Calu3 (cell line): Measurements from ENCODE around the gene CHST9. TPM values are rescaled to one million over a fixed set of nuclear protein-coding genes. Genes with fewer than 3 reads are reported as not detected.

ENCODE experiments used
- BruUV-seq: library from RNA; stranded (reverse); fragments of 400-500 nt; replicated peaks from 2 replicates; lab custom pipeline; 2021; lab: Mats Ljungman, UMichigan
- CTCF ChIA-PET: fragments of 300-600 bp; sonication (Branson Sonifier 250); formaldehyde crosslinking; loops from one replicate; lab custom pipeline; 2022; ENCODE audit warnings: antibody characterized with exemption; lab: Charles Lee
- DNase-seq: peaks from one replicate; pipeline ENCODE4 v3.0.0; 2022
- H3K27ac Mint-ChIP-seq: one replicate; pipeline ENCODE4 v1.8.0; 2022; ENCODE audit warnings: mixed read lengths; ENCODE audit not compliant: unreplicated experiment
- H3K27me3 Mint-ChIP-seq: one replicate; pipeline ENCODE4 v1.8.0; 2022; ENCODE audit warnings: mixed read lengths; ENCODE audit not compliant: unreplicated experiment
- H3K36me3 Mint-ChIP-seq: one replicate; pipeline ENCODE4 v1.8.0; 2022; ENCODE audit warnings: mild to moderate bottlenecking, moderate library complexity, mixed read lengths; ENCODE audit not compliant: insufficient read depth, unreplicated experiment
- H3K4me1 Mint-ChIP-seq: one replicate; pipeline ENCODE4 v1.8.0; 2022; ENCODE audit warnings: mild to moderate bottlenecking, low read depth, mixed read lengths; ENCODE audit not compliant: unreplicated experiment
- H3K4me3 Mint-ChIP-seq: one replicate; pipeline ENCODE4 v1.8.0; 2022; ENCODE audit warnings: mild to moderate bottlenecking, low read depth, moderate library complexity, mixed read lengths; ENCODE audit not compliant: unreplicated experiment
- H3K9me3 Mint-ChIP-seq: one replicate; pipeline ENCODE4 v1.8.0; 2022; ENCODE audit warnings: low read depth, mixed read lengths; ENCODE audit not compliant: unreplicated experiment
- intact Hi-C: fragments of 100-400 bp; cut with micrococcal nuclease; formaldehyde crosslinking; loops from one replicate; pipeline ENCODE4 v1.10.0; 2022; ENCODE audit not compliant: unreplicated experiment
- total RNA-seq: library from RNA; stranded (reverse); gene quantifications from 2 replicates; pipeline ENCODE4 v1.2.3, GENCODE V29; 2022
- TF ChIP-seq, protein P1 (sequence below): fragments of 200-600 bp; IDR thresholded peaks from one replicate; pipeline ENCODE4 v1.8.0; 2022; ENCODE audit warnings: antibody characterized with exemption; ENCODE audit not compliant: unreplicated experiment

CHST9 gene
- total RNA-seq, 1 experiment from 2014 or later, result 56.9 TPM

DNA sequence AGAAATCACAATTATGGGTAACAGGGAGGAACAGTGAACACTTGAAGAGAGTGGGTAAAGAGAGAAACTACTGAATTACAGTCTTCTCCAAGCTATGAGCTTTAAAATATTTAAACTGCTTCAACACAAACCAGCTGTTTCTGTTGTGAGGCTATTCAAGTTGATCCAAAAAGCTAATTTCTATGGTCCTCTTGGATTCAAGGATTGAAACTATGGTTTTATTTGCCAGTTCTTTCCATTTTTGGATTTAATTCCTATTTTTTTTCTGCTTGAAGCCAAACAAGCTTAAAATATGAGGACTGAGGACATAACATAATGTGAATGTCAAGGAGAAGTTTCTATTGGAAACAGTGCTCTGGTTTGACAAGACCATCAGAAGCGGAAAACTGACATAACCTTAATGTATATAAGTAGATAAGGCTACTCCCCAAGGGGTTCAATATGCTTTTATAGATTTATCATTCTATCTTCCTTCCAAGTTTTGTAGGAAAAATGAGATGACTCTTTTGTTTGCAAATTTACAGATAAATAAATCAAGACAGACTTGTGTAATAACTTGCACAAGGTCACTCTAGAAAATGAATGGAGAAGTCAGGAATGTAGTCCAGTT, 258.9 kb downstream of the CHST9 start:
- Mint-ChIP-seq H3K27ac (no peak overlapping the region), H3K36me3 (peaks cover 8% of the 10 kb centered on the region), H3K9me3 (peaks cover 2% of the 10 kb centered on the region), H3K4me3 (no peak overlapping the region), H3K27me3 (no peaks in the 10 kb centered on the region), H3K4me1 (peaks cover 13% of the 10 kb centered on the region)
- CTCF ChIA-PET, result no interaction called here
- DNase-seq, result no peak
- TF ChIP-seq, protein P1, sequence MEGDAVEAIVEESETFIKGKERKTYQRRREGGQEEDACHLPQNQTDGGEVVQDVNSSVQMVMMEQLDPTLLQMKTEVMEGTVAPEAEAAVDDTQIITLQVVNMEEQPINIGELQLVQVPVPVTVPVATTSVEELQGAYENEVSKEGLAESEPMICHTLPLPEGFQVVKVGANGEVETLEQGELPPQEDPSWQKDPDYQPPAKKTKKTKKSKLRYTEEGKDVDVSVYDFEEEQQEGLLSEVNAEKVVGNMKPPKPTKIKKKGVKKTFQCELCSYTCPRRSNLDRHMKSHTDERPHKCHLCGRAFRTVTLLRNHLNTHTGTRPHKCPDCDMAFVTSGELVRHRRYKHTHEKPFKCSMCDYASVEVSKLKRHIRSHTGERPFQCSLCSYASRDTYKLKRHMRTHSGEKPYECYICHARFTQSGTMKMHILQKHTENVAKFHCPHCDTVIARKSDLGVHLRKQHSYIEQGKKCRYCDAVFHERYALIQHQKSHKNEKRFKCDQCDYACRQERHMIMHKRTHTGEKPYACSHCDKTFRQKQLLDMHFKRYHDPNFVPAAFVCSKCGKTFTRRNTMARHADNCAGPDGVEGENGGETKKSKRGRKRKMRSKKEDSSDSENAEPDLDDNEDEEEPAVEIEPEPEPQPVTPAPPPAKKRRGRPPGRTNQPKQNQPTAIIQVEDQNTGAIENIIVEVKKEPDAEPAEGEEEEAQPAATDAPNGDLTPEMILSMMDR, result no peak
- intact Hi-C loops, result no loop called here
- no TSS peak for BruUV-seq

DNA sequence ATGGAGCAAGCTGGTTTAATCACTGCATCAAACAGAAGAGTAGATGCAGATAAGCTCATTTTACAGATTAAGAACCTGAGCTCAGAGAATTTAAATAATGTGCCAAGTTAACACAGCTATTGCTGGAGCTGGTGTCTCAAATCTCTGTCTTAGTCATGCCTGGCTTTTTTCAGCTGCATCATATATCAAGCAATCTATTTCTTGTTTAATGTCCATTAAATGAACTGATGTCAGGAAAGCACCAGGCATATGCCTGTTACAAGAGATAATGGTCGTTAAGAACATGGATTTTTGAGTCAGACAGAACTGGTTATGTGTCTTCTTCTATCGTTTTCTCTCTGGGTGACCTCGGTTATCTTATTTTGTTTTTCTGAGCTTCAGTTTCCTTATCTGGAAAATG, 259.8 kb downstream of the CHST9 start:
- H3K9me3 Mint-ChIP-seq, result peaks cover 2% of the 10 kb centered on the region
- intact Hi-C loops, result no loop called here
- H3K36me3 Mint-ChIP-seq, result peaks cover 8% of the 10 kb centered on the region
- no TSS peak for BruUV-seq
- peaks cover 21% of the 10 kb centered on the region for H3K4me1 Mint-ChIP-seq
- no peaks in the 10 kb centered on the region for H3K27me3 Mint-ChIP-seq
- CTCF ChIA-PET, result interaction anchor here (0.6 kb wide), 1 partner anchor 42 kb away, joined by 5 read pairs; no protein-coding TSS in a partner anchor
- TF ChIP-seq, protein P1, result no peak
- H3K27ac Mint-ChIP-seq, result no peak overlapping the region
- no peak overlapping the region for H3K4me3 Mint-ChIP-seq
- no peak for DNase-seq

DNA sequence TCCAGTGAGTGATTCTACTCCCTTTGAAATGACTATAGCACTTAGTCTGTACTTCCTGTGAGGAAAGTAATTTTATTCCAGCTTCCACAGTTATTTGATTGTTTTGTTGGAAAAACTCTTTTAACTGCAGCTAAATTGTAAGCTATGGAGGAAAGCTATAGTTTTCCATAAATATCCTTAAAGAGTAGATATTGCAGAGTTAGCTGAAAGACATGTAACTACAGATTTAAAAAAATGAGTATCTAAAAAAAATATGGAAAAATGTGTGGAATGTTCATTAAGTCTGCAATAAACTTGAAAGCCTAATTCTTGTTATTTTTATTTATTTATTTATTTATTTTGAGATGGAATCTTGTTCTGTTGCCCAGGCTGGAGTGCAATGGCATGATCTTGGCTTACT, 262.8 kb downstream of the CHST9 start:
- BruUV-seq, result no TSS peak
- no peak overlapping the region for H3K27ac Mint-ChIP-seq
- peaks cover 2% of the 10 kb centered on the region for H3K9me3 Mint-ChIP-seq
- H3K27me3 Mint-ChIP-seq, result no peaks in the 10 kb centered on the region
- H3K4me3 Mint-ChIP-seq, result no peak overlapping the region
- peaks cover 8% of the 10 kb centered on the region for H3K36me3 Mint-ChIP-seq
- CTCF ChIA-PET, result no interaction called here
- intact Hi-C loops, result no loop called here
- DNase-seq, result no peak
- peaks cover 35% of the 10 kb centered on the region for H3K4me1 Mint-ChIP-seq
- TF ChIP-seq, protein P1, result no peak

DNA sequence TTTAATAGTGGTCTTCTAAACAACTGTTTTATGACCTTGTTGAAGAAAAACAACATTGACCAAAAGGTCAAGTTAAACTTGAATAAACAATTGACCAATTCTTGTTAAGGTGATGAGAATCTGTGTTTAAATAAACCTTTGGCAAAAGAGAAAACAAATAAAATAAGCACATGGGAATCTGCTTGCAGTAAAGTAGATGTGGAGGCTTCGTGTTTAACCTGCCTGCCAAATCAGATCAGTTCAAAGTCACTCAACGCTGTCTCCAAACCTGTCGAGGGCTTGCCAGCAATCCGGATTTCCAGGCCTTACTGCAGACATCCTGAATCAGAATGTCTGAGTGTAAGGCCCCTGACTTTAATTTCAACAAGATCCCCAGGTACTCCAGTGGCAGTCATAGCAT, 264.5 kb downstream of the CHST9 start:
- Mint-ChIP-seq H3K27me3 (no peaks in the 10 kb centered on the region), H3K4me1 (peaks cover 35% of the 10 kb centered on the region)

More for the DNA sequence above, 264.5 kb downstream of the CHST9 start:
- peak overlapping the region; percentile 30 for H3K27ac Mint-ChIP-seq
- BruUV-seq, result no TSS peak
- peaks cover 8% of the 10 kb centered on the region for H3K36me3 Mint-ChIP-seq
- no peak for DNase-seq
- intact Hi-C loops, result no loop called here
- no peak overlapping the region for H3K4me3 Mint-ChIP-seq
- peaks cover 2% of the 10 kb centered on the region for H3K9me3 Mint-ChIP-seq
- CTCF ChIA-PET, result no interaction called here
- TF ChIP-seq, protein P1, result no peak
